CD1c-positive myeloid dendritic cell (primary cell): Measurements from ENCODE around the gene SLC36A1.

Experiments
- DNase-seq: peaks from one replicate; pipeline ENCODE4 v3.0.0-alpha.2; 2016; ENCODE audit errors: extremely low spot score

The SLC36A1 gene

GRCh38 chr5:151532416-151532815 is 85.0 kb downstream of the SLC36A1 start:
- DNase-seq, result no peak

GRCh38 chr5:151534350-151534749 is 86.9 kb downstream of the SLC36A1 start:
- no peak for DNase-seq

GRCh38 chr5:151537044-151537443 is 89.6 kb downstream of the SLC36A1 start:
- DNase-seq, result no peak

GRCh38 chr5:151541571-151541970 is 94.2 kb downstream of the SLC36A1 start:
- DNase-seq, result no peak
